AG10803 (cell line): ENCODE results near the gene YBX2.

Experiments used
- DNase-seq: peaks from one replicate; pipeline ENCODE4 v3.0.0; 2010; ENCODE audit warnings: low read depth
- H3K4me3 ChIP-seq: 2 replicates; pipeline ENCODE4 v1.5.1; 2011; ENCODE audit warnings: mild to moderate bottlenecking, low read length, control low read depth
- CTCF ChIP-seq: conservative IDR thresholded peaks from 2 replicates; pipeline ENCODE4 v1.5.1; 2011; ENCODE audit warnings: mild to moderate bottlenecking, low read length, control low read depth, inconsistent platforms

YBX2 gene

GRCh38 chr17:7252176-7253043 lies 42.0 kb downstream of the YBX2 start, which contains the start of gene ELP5:
Gene ELP5, plus strand, starts transcription at chr17:7252215. Its CDS starts 336 bp downstream, at chr17:7252551.
- peak; percentile 15 for TF ChIP-seq CTCF
- peak; percentile 94 for DNase-seq

GRCh38 chr17:7251661-7252175 lies 42.7 kb downstream of the YBX2 start, which contains the start of gene CTDNEP1:
Gene CTDNEP1, minus strand, starts transcription at chr17:7251734. Its CDS starts 438 bp downstream, at chr17:7251296.
- H3K4me3 ChIP-seq: peak within 1 kb of the TSS; percentile 89
- no peak for TF ChIP-seq CTCF
- peak; percentile 100 for DNase-seq

More at GRCh38 chr17:7252176-7253043, 42.0 kb downstream of the YBX2 start, which contains the start of gene ELP5:
- peak within 1 kb of the TSS; percentile 89 for H3K4me3 ChIP-seq

- no peak for TF ChIP-seq CTCF
- no peak for DNase-seq
- H3K4me3 ChIP-seq: peak overlapping the region; percentile 77
Measured at GRCh38 chr17:7250695-7251627, 43.5 kb downstream of the YBX2 start.

- DNase-seq: no peak
- H3K4me3 ChIP-seq: peak overlapping the region; percentile 77
- no peak for TF ChIP-seq CTCF
Measured at GRCh38 chr17:7249830-7250229, 44.6 kb downstream of the YBX2 start.

- no peak overlapping the region for H3K4me3 ChIP-seq
- no peak for TF ChIP-seq CTCF
- DNase-seq: no peak
Measured at GRCh38 chr17:7249214-7249613, 45.2 kb downstream of the YBX2 start.

- no peak for TF ChIP-seq CTCF
- H3K4me3 ChIP-seq: no peak overlapping the region
- DNase-seq: no peak
Measured at GRCh38 chr17:7248796-7249195, 45.6 kb downstream of the YBX2 start.
